LNCAP (cell line): ENCODE data around the gene NRGN.

Experiments used
- TF ChIP-seq, protein P1 (sequence below): fragments of 450-650 bp; IDR thresholded peaks from 2 replicates; pipeline ENCODE4 v1.5.1; 2017; ENCODE audit warnings: mild to moderate bottlenecking

NRGN gene

GRCh38 chr11:124760205-124760652 lies 20.5 kb downstream of the NRGN start:
- TF ChIP-seq, protein P1, sequence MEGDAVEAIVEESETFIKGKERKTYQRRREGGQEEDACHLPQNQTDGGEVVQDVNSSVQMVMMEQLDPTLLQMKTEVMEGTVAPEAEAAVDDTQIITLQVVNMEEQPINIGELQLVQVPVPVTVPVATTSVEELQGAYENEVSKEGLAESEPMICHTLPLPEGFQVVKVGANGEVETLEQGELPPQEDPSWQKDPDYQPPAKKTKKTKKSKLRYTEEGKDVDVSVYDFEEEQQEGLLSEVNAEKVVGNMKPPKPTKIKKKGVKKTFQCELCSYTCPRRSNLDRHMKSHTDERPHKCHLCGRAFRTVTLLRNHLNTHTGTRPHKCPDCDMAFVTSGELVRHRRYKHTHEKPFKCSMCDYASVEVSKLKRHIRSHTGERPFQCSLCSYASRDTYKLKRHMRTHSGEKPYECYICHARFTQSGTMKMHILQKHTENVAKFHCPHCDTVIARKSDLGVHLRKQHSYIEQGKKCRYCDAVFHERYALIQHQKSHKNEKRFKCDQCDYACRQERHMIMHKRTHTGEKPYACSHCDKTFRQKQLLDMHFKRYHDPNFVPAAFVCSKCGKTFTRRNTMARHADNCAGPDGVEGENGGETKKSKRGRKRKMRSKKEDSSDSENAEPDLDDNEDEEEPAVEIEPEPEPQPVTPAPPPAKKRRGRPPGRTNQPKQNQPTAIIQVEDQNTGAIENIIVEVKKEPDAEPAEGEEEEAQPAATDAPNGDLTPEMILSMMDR: no peak

DNA sequence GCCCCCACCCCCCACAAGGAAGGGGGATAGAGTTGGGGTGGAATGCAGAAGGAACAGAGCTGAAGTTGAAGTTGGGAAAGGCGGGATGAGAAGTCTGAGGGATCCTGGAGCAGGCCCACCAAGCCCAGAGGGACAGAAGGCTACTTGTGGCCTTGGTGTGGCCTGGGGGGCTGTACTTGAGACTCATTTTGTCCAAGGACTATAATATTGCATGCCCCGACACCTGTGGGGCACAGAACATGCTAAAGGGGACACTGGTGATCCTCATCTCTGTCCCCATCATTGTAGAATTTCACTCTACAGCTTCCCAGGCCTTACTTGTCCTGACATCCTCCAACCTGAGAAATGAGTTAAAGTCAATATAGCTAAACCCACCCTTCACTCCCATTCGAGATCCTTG lies 21.1 kb downstream of the NRGN start:
- TF ChIP-seq, protein P1: no peak

- TF ChIP-seq, protein P1: no peak
Measured at GRCh38 chr11:124761301-124762104, 21.8 kb downstream of the NRGN start.

DNA sequence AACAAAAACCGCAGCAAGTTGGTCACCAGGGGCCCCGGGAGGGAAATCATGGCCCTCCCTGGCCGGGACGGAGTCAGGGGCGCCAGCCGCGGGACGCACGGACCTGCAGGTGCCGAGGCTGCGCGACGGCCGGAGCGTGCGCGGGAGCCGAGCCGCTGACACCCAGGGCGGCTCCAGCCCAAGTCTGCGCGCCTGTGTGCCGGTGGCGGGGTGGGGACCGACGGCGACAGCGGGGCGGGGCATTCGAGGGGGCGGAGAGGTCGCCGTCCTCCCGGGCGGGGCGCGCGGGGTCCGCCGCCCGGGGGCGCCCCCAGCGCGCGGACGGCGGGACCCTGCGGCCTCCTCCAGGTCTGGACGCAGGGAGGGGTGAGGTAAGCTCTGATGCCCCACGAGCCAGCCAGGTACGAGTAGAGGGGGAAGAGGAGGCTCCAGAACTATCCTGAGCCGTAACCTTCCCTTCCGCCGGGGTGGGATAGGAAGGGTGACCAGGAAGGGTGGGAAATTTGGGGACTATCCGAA lies 22.4 kb downstream of the NRGN start, which contains the start of gene ESAM:
Gene ESAM (minus strand): TSS at position 186 of the 519 bp plus-strand sequence. CDS start 136 bp downstream, at position 50.
- TF ChIP-seq, protein P1: no peak

DNA sequence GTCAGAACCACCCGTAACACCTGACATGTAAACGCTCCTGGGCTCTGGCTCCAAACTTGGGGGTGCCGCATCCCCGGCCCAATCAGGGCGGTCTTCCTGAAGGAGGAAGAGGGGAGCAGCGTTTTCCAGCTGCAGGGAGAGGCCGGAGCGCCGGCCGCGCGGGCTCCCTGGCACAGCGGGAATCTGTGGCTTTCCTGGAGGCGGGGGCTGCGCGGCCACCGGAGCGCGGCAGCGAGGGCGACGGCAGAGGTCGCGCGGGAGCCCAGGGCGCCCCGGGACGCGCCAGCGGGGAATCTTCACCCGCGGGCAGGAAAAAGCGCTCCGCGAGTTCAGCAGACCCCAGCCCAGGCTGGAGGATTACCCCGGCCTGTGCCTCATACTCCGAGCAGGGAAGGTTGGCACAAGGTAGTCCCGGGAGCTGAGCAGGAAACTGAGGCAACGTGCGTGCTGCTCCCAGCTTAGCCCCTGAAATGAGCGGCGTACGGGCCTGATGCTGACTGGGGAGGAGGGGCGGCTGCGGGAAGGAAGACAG lies 22.9 kb downstream of the NRGN start:
- TF ChIP-seq, protein P1: no peak

GRCh38 chr11:124763156-124763947 lies 23.6 kb downstream of the NRGN start:
- TF ChIP-seq, protein P1: peak; percentile 74

DNA sequence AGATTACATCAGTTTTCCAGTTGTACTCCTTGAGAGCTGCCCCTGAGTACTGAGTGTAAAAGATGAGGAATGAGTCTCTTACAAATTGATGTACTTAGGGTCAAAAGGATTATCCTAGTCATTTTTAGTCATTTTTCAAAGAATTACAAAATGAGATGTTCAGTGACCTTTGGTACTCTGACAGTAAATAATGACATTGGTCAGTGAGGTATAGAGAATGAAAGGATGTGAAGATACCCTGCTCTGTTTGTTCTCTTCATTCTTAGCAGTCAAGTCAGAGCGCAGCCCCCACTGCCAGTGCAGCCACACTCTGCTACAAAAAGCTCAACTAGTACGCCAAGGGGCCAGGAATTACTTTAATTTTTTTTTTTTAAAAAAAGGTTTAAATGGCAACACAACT lies 26.4 kb downstream of the NRGN start:
- TF ChIP-seq, protein P1: no peak
